Erythroblast (primary cell): ENCODE data around the gene ZNF432.

ENCODE experiments used
- GATA1 ChIP-seq: IDR thresholded peaks from 2 replicates; pipeline ENCODE4 v1.6.1; 2011; ENCODE audit warnings: low read depth, mild to moderate bottlenecking, control low read depth, low read length, moderate library complexity
- POLR2A ChIP-seq: IDR thresholded peaks from 2 replicates; pipeline ENCODE4 v1.6.1; 2011; ENCODE audit warnings: mild to moderate bottlenecking, low read length

GRCh38 chr19:52070496-52070895 lies 21.9 kb upstream of the ZNF432 start:
- TF ChIP-seq POLR2A, result no peak
- no peak for TF ChIP-seq GATA1
